ENCODE results near the gene DLG4.
A peak's percentile ranks its signal among the peaks of the same experiment; 100 is the strongest.

DLG4 gene

GRCh38 chr17:7219812-7220592, at the start of gene DLG4, which contains the start of gene ACADVL:
Gene DLG4, minus strand, starts transcription at chr17:7219836.
Gene ACADVL, plus strand, starts transcription at chr17:7219938. Its CDS starts 47 bp downstream, at chr17:7219985.
- Histone ChIP-seq H3K4me1 (ENCODE audit: control insufficient read depth, insufficient read depth, low read length) (peaks cover 44% of the 10 kb centered on the region), H3K4me3 (ENCODE audit: low read depth, low read length) (peak within 1 kb of the TSS; percentile 90), H3K27me3 (ENCODE audit: control insufficient read depth, insufficient read depth, low read length) (no peaks in the 10 kb centered on the region), H3K9ac (ENCODE audit: low read length) (peak within 1 kb of the TSS; percentile 92), H3K36me3 (ENCODE audit: control insufficient read depth, insufficient read depth, low read length) (peaks cover 41% of the 10 kb centered on the region), H3K9me3 (ENCODE audit: control insufficient read depth, insufficient read depth, low read depth, low read length) (no peaks in the 10 kb centered on the region), H3K27ac (ENCODE audit: low read depth, low read length) (peak within 1 kb of the TSS; percentile 91)

- peaks cover 7% of the 10 kb centered on the region; the same call in 1 of the 2 replicates for H3K4me1 ChIP-seq (ENCODE audit: control insufficient read depth, insufficient read depth, low read length)
- H3K4me3 ChIP-seq (ENCODE audit: low read depth, low read length) = no peak overlapping the region
- H3K9ac ChIP-seq (ENCODE audit: low read length) = no peak overlapping the region
- no peaks in the 10 kb centered on the region for H3K36me3 ChIP-seq (ENCODE audit: control insufficient read depth, insufficient read depth, low read length)
- no peak overlapping the region for H3K27ac ChIP-seq (ENCODE audit: low read depth, low read length)
- H3K9me3 ChIP-seq (ENCODE audit: control insufficient read depth, insufficient read depth, low read depth, low read length) = no peaks in the 10 kb centered on the region
- peaks cover 18% of the 10 kb centered on the region; the same call in 1 of the 2 replicates for H3K27me3 ChIP-seq (ENCODE audit: control insufficient read depth, insufficient read depth, low read length)
Measured at GRCh38 chr17:7266784-7267183, 47.1 kb upstream of the DLG4 start.

- Histone ChIP-seq H3K9ac (ENCODE audit: low read length) (peak overlapping the region; percentile 53), H3K4me3 (ENCODE audit: low read depth, low read length) (peak overlapping the region; percentile 92), H3K27me3 (ENCODE audit: control insufficient read depth, insufficient read depth, low read length) (peaks cover 29% of the 10 kb centered on the region; the same call in 1 of the 2 replicates), H3K9me3 (ENCODE audit: control insufficient read depth, insufficient read depth, low read depth, low read length) (no peaks in the 10 kb centered on the region), H3K36me3 (ENCODE audit: control insufficient read depth, insufficient read depth, low read length) (peaks cover 17% of the 10 kb centered on the region), H3K4me1 (ENCODE audit: control insufficient read depth, insufficient read depth, low read length) (peaks cover 7% of the 10 kb centered on the region), H3K27ac (ENCODE audit: low read depth, low read length) (peak overlapping the region; percentile 0; the same call in 1 of the 2 replicates)
Measured at GRCh38 chr17:7263801-7264078, 44.1 kb upstream of the DLG4 start.

- H3K9ac ChIP-seq (ENCODE audit: low read length) = peak overlapping the region; percentile 53
- peak overlapping the region; percentile 92 for H3K4me3 ChIP-seq (ENCODE audit: low read depth, low read length)
Measured at GRCh38 chr17:7262935-7263800, 43.5 kb upstream of the DLG4 start.

GRCh38 chr17:7262192-7262934, 42.7 kb upstream of the DLG4 start, which contains the start of gene CLDN7:
Gene CLDN7, minus strand, starts transcription at chr17:7262478. Its CDS starts 435 bp downstream, at chr17:7262043.
- Histone ChIP-seq H3K36me3 (ENCODE audit: control insufficient read depth, insufficient read depth, low read length) (peaks cover 28% of the 10 kb centered on the region), H3K4me1 (ENCODE audit: control insufficient read depth, insufficient read depth, low read length) (peaks cover 7% of the 10 kb centered on the region), H3K27me3 (ENCODE audit: control insufficient read depth, insufficient read depth, low read length) (peaks cover 29% of the 10 kb centered on the region; the same call in 1 of the 2 replicates), H3K9ac (ENCODE audit: low read length) (peak within 1 kb of the TSS; percentile 91), H3K27ac (ENCODE audit: low read depth, low read length) (peak within 1 kb of the TSS; percentile 99), H3K9me3 (ENCODE audit: control insufficient read depth, insufficient read depth, low read depth, low read length) (no peaks in the 10 kb centered on the region), H3K4me3 (ENCODE audit: low read depth, low read length) (peak within 1 kb of the TSS; percentile 92)

More at GRCh38 chr17:7262935-7263800, 43.5 kb upstream of the DLG4 start:
- no peaks in the 10 kb centered on the region for H3K9me3 ChIP-seq (ENCODE audit: control insufficient read depth, insufficient read depth, low read depth, low read length)
- peak overlapping the region; percentile 45; the same call in 1 of the 2 replicates for H3K27ac ChIP-seq (ENCODE audit: low read depth, low read length)
- H3K36me3 ChIP-seq (ENCODE audit: control insufficient read depth, insufficient read depth, low read length) = peaks cover 23% of the 10 kb centered on the region
- H3K4me1 ChIP-seq (ENCODE audit: control insufficient read depth, insufficient read depth, low read length) = peaks cover 7% of the 10 kb centered on the region
- peaks cover 29% of the 10 kb centered on the region; the same call in 1 of the 2 replicates for H3K27me3 ChIP-seq (ENCODE audit: control insufficient read depth, insufficient read depth, low read length)

GRCh38 chr17:7261379-7262191, 41.9 kb upstream of the DLG4 start:
- Histone ChIP-seq H3K9ac (ENCODE audit: low read length) (peak overlapping the region; percentile 91), H3K27ac (ENCODE audit: low read depth, low read length) (peak overlapping the region; percentile 99), H3K4me1 (ENCODE audit: control insufficient read depth, insufficient read depth, low read length) (peaks cover 7% of the 10 kb centered on the region), H3K36me3 (ENCODE audit: control insufficient read depth, insufficient read depth, low read length) (peaks cover 36% of the 10 kb centered on the region), H3K27me3 (ENCODE audit: control insufficient read depth, insufficient read depth, low read length) (peaks cover 29% of the 10 kb centered on the region; the same call in 1 of the 2 replicates), H3K9me3 (ENCODE audit: control insufficient read depth, insufficient read depth, low read depth, low read length) (no peaks in the 10 kb centered on the region), H3K4me3 (ENCODE audit: low read depth, low read length) (peak overlapping the region; percentile 92)

GRCh38 chr17:7260651-7261378, 41.2 kb upstream of the DLG4 start:
- Histone ChIP-seq H3K9ac (ENCODE audit: low read length) (peak overlapping the region; percentile 91), H3K4me3 (ENCODE audit: low read depth, low read length) (peak overlapping the region; percentile 92), H3K9me3 (ENCODE audit: control insufficient read depth, insufficient read depth, low read depth, low read length) (no peaks in the 10 kb centered on the region), H3K36me3 (ENCODE audit: control insufficient read depth, insufficient read depth, low read length) (peaks cover 43% of the 10 kb centered on the region), H3K27me3 (ENCODE audit: control insufficient read depth, insufficient read depth, low read length) (peaks cover 29% of the 10 kb centered on the region; the same call in 1 of the 2 replicates), H3K4me1 (ENCODE audit: control insufficient read depth, insufficient read depth, low read length) (peaks cover 4% of the 10 kb centered on the region; the same call in 1 of the 2 replicates), H3K27ac (ENCODE audit: low read depth, low read length) (peak overlapping the region; percentile 99)

GRCh38 chr17:7260151-7260550, 40.5 kb upstream of the DLG4 start:
- H3K9ac ChIP-seq (ENCODE audit: low read length) = peak overlapping the region; percentile 91
- no peaks in the 10 kb centered on the region for H3K9me3 ChIP-seq (ENCODE audit: control insufficient read depth, insufficient read depth, low read depth, low read length)
- H3K36me3 ChIP-seq (ENCODE audit: control insufficient read depth, insufficient read depth, low read length) = peaks cover 48% of the 10 kb centered on the region
- peaks cover 4% of the 10 kb centered on the region; the same call in 1 of the 2 replicates for H3K4me1 ChIP-seq (ENCODE audit: control insufficient read depth, insufficient read depth, low read length)
- H3K27ac ChIP-seq (ENCODE audit: low read depth, low read length) = peak overlapping the region; percentile 99; the same call in 1 of the 2 replicates
- H3K4me3 ChIP-seq (ENCODE audit: low read depth, low read length) = peak overlapping the region; percentile 92
- peaks cover 29% of the 10 kb centered on the region; the same call in 1 of the 2 replicates for H3K27me3 ChIP-seq (ENCODE audit: control insufficient read depth, insufficient read depth, low read length)

- Histone ChIP-seq H3K9me3 (ENCODE audit: control insufficient read depth, insufficient read depth, low read depth, low read length) (no peaks in the 10 kb centered on the region), H3K4me3 (ENCODE audit: low read depth, low read length) (no peak overlapping the region), H3K36me3 (ENCODE audit: control insufficient read depth, insufficient read depth, low read length) (peaks cover 54% of the 10 kb centered on the region), H3K27ac (ENCODE audit: low read depth, low read length) (no peak overlapping the region), H3K9ac (ENCODE audit: low read length) (no peak overlapping the region), H3K4me1 (ENCODE audit: control insufficient read depth, insufficient read depth, low read length) (peaks cover 3% of the 10 kb centered on the region; the same call in 1 of the 2 replicates), H3K27me3 (ENCODE audit: control insufficient read depth, insufficient read depth, low read length) (peaks cover 29% of the 10 kb centered on the region; the same call in 1 of the 2 replicates)
Measured at GRCh38 chr17:7259555-7259889, 39.9 kb upstream of the DLG4 start.
